GM12872 (cell line): Measurements from ENCODE around the gene FBXW10.
"Not testable (repeated sequence)": the region's sequence is repeated elsewhere in the genome, so short reads cannot be mapped to it uniquely, and the experiment has no call there.

Experiments
- TF ChIP-seq, protein P1 (sequence below): IDR thresholded peaks from 3 replicates; pipeline ENCODE4 v1.5.1; 2011; ENCODE audit warnings: low read depth, mild to moderate bottlenecking, low read length, moderate library complexity; ENCODE audit not compliant: insufficient read depth

Gene FBXW10

GRCh38 chr17:18743699-18744421, at the start of gene FBXW10:
TSS of gene FBXW10 (plus strand) at chr17:18744054. CDS start at chr17:18744245, 191 bp downstream.
- TF ChIP-seq, protein P1, sequence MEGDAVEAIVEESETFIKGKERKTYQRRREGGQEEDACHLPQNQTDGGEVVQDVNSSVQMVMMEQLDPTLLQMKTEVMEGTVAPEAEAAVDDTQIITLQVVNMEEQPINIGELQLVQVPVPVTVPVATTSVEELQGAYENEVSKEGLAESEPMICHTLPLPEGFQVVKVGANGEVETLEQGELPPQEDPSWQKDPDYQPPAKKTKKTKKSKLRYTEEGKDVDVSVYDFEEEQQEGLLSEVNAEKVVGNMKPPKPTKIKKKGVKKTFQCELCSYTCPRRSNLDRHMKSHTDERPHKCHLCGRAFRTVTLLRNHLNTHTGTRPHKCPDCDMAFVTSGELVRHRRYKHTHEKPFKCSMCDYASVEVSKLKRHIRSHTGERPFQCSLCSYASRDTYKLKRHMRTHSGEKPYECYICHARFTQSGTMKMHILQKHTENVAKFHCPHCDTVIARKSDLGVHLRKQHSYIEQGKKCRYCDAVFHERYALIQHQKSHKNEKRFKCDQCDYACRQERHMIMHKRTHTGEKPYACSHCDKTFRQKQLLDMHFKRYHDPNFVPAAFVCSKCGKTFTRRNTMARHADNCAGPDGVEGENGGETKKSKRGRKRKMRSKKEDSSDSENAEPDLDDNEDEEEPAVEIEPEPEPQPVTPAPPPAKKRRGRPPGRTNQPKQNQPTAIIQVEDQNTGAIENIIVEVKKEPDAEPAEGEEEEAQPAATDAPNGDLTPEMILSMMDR = not testable (repeated sequence)

GRCh38 chr17:18712354-18712999, 31.4 kb upstream of the FBXW10 start:
- TF ChIP-seq, protein P1 = peak; percentile 47

DNA sequence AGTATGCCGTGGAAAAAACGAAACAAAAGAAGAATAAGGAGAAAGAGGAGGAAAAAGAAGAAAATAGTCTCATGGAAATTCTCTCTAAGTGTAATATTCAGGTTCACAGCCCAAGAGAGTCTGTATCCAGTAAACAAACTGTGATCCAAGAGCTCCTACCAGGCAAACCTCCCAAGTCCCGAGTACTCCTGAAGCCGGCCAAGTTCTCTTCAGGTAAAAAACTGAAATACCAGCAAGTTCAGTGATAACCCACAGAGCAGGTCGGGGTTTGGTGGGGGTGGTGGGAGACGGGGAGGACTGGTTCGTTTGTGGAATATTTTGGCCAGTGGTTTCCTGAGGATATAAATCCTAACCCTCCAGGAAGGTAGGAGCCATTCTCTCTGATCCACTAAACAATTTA, 28.6 kb downstream of the FBXW10 start:
- TF ChIP-seq, protein P1 = no peak

DNA sequence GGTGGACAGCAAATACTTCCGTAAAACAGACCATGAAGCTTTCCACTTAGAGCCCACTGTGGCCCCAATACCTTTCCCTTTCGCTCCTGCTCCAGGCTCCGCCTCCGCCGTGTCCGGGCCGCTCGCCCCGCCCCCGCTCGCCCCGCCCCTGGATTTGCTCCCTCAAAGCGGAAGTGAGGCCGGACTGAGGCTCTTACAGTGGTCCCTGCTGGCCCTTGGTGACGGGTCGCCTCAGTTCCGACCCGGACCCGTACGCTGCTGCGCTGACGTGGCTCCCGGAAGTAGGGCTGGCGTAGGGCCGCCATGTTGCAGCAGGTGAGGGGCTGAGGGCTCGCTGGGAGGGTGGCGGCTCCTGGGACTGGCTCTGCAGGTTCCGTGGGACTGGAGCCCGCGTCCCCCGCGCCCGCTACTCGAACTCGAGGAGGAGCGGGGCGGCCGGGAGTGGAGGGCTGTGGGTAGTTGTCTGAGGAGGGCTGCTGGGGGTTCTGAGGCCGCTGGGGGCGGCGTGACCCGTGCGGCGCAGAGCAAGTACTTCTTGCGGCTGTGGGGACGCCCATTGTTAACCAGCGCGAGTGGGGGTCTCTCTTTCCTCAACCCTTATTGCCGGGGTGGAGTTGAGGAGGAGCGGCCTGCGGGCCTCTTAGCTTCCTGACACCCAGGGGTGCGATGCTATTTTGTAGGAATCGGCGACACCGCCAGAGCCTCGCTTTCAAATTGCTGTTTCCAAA, 37.3 kb downstream of the FBXW10 start, which contains the start of gene TVP23B:
Gene TVP23B, plus strand, starts transcription at position 193 of the 728 bp plus-strand sequence. Its CDS starts 111 bp downstream, at position 304.
- TF ChIP-seq, protein P1 = not testable (repeated sequence)

- TF ChIP-seq, protein P1 = peak; percentile 53; the same call in 2 of the 3 replicates
Observed at GRCh38 chr17:18816489-18817371, 72.9 kb downstream of the FBXW10 start.
